ENCODE measurements around the gene MED13.
"Not testable (repeated sequence)": the region's sequence is repeated elsewhere in the genome, so short reads cannot be mapped to it uniquely, and the experiment has no call there.

Gene MED13

GRCh38 chr17:61997664-61998063 is 67.4 kb downstream of the MED13 start:
- no peak for DNase-seq (ENCODE audit: low spot score)

DNA sequence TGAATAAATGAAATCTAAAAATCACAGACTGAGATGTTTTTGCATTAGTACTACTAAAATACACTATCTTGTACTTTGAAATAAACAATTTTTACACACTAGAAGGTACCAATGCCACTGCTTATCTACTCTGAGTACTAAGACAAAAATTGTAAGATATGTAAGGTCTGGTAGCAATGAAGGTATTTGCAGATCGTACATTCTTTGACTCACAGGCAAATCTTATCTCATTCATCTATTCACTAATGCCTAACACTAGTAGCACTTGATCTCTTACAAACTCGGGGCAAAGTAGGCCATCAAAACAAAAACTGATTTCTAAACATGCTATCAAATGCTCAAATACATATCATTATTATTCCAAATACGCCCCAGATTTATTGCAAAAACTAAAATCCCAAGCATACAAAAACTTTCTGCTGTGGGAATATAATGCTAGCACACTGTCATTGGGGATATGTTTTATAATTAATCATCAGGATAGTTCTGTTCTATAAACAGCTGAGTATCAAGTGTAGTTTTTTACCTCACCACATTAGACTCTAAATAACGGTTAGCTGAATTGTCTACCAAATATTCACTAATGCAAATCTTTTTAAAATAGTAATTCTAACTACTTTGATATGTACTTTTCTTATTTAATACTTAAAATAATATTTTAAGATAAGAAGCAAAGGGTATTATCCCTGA is 68.0 kb downstream of the MED13 start:
- no peak for DNase-seq (ENCODE audit: low spot score)

DNA sequence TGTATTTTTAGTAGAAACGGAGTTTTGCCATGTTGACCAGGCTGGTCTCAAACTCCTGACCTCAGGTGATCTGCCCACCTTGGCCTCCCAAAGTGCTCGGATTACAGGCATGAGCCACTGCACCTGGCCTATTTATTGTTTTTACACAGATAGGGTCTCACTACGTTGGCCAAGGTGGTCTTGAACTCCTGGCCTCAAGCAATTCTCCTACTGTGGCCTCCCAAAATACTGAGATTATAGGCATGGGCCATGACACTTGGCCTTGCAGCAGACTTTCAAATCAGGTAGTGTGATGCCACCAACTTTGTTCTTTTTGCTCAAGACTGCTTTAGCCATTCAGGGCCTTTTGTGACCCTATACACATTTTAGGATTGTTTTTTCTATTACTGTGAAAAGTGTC is 75.6 kb downstream of the MED13 start:
- no peak for DNase-seq (ENCODE audit: low spot score)

GRCh38 chr17:61986898-61987297 is 78.2 kb downstream of the MED13 start:
- no peak for DNase-seq (ENCODE audit: low spot score)

DNA sequence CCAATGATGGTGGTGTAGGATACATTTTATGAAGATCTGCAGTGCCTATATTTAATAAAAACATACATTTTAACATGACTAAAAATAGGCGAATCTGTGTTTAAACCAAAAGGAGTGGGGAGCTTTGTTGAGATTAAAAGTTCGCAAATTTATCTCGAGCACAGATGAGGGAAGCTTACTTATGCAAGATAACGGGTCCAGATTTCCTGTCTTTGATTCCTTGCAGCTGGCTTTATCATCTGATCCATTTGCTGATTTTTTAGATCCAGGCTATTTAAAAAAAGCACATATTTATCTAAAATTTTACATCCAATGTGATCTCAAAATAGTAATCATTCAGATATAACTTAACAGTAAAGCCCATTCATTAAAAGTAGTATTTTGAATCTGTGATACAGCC is 80.3 kb downstream of the MED13 start:
- no peak for DNase-seq (ENCODE audit: low spot score)

DNA sequence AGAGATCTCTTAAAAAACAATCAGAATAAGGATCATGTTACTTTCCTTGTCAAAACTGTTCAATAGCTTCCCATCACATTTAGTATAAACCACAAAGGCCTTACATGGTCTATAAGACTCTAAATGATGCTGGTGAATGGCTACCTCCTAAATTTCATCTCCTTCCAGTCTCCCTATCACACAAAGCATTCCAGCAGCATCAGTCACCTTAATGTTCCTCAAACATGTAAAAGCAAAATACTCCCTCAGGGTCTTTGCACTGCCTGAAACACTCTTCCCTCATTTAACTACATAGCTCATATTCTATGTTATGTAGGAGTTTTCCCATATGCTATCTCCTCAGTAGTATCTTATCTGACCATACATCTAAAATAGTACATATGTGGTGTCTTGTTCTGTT is 83.8 kb downstream of the MED13 start:
- DNase-seq (ENCODE audit: low spot score), result no peak

DNA sequence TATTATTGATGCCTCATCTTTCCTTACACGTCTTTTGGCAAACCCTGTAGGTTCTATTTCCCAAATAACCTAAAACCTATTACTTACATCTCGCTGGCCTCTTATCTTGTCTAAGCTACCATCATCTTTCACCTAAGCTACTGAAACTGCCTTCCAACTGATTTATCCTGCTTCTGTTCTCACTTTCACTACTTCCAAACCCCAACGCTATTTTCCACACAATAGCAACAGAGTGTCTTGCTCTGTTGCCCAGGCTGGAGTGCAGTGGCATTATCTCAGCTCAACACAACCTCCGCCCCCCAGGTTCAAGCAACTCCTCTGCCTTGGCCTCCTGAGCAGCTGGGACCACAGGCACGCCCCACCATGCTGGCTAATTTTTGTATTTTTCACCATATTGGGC is 84.5 kb downstream of the MED13 start:
- no peak for DNase-seq (ENCODE audit: low spot score)

DNA sequence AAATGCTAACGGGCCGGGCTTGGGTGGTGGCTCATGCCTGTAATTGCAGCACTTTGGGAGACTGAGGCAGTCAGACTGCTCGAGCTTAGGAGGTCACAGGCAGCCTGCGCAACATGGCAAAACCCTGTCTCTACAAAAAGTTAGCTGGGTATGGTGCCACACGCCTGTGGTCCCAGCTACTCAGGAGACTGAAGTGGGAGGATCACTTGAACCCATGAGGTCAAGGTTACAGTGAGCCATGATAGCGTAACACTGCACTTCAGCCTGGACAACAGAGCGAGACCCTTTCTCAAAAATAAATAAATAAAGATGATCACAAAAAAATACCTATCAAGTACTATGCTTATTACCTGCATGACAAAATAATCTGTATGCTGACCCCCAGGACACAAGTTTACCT is 91.0 kb downstream of the MED13 start:
- DNase-seq (ENCODE audit: low spot score), result no peak

GRCh38 chr17:61972311-61972710 is 92.8 kb downstream of the MED13 start:
- no peak for DNase-seq (ENCODE audit: low spot score)

GRCh38 chr17:61970030-61970429 is 95.0 kb downstream of the MED13 start:
- no peak for DNase-seq (ENCODE audit: low spot score)

DNA sequence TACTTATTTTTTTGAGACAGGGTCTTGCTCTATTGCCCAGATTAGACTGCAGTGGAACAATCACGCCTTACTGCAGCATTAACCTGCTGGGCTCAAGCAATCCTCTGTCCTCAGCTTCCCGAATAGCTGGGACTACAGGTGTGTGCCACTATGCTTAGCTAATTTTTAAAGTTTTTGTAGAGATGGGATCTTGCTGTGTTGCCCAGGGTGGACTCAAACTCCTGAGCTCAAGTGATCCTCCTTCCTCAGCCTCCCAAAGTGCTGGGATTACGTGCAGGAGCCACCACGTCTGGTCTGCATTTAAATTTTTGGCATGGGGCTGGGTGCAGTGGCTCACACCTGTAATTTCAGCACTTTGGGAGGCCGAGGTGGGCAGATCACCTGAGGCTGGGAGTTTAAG is 96.3 kb downstream of the MED13 start:
- no peak for DNase-seq (ENCODE audit: low spot score)

DNA sequence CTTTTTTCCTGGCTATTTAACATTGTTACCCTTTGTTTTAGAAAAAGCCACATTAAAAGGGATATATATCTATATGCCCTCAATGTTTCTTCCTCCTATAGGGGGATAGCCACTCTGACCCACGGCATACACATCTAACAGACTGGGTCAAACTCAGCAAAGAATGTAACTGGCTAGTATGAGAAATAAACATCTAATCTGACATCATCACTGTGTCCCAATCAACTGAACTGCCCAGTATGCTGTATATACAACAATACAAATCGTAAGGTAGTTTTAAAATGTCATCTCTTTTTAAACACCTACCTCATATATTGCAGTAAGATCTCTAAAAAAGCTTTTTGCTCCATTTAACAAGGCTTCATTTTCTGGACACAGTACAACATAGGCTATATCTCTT is 97.3 kb downstream of the MED13 start:
- DNase-seq (ENCODE audit: low spot score), result no peak

DNA sequence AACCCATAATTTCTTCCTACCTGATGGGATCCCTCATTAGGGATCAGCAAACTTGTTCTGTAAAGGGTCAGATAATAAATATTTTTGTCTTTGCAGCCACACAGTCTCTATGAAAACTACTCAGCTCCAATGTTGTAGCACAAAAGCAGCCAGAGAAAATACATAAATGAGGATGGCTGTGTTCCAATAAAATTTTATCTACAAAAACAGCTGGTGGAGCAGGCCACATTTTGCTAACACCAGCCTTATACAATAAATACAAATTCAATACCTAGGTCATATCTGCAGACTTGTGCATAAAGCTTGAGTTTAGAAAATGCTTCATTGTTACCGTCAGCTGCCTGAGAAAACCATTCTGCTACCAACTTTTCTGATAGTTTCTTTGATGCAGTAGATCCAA is 98.9 kb downstream of the MED13 start:
- no peak for DNase-seq (ENCODE audit: low spot score)

DNA sequence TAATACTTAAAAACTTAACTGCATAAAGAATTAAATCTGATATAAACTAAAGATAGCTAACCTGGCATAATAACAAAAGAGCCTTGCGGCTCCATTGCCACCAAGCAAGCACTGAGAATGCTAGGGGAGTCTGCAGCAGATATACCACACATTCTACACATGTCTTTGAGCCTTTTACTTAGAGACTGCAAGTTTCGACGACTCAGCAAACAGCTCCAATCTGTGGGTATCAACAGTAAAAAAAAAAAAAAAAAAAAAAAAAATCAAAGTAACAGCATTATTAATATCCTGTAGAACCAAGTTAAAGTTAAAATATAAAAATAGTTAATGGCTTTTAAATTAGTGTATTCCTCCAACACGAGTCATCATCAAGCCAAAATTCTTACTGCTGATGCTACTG is 109.5 kb downstream of the MED13 start:
- no peak for DNase-seq (ENCODE audit: low spot score)

DNA sequence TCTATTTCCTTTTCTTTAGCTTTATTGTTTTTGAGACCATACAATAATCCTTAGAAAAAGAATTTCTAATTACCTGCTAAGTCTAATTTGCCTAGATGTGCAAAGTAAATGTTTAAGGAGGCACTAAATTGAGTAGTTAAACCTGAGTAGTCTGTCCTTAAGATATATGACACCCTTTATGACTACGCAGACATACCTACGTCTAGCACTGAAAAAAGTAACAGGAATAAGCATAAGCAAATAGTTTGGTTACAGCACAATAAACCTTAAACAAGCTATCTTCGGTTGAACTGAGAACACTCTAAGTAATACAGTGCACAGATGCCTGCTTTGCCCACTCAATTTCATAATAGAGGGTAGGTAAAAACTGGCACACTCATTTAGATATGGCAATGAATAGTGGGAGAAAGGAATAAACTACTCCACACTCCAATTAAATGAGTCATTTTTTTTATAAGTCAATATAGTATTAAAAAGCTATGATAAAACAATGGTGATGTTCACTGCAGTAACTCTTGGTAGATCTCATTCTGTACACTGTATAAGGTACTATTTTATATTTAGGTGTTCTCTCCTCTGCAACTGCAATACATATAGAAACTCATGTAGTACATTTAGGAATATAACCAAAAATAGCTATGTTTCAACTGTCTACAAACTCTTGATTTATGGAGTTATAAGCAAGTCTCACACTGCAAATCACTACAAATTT is 117.6 kb downstream of the MED13 start:
- no peak for DNase-seq (ENCODE audit: low spot score)

DNA sequence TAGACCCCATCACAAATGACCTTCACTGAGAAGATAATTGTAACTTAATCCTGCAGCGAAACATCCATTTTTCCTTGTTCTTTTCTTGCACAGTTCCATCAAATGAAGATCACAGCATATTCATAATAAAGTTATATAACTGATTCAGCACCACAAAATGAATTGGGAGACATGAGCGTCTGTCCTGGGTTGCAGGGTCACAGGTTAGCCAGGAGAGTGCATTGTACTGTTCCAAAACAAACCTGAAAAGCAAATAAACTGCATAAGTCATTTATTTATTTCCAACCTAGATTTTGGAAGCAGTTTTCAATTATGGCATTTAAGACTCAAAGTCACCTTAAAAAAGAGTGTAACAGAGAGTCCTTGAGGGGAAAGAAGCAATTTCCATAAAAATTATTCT is 118.7 kb downstream of the MED13 start:
- no peak for DNase-seq (ENCODE audit: low spot score)

- DNase-seq (ENCODE audit: low spot score), result no peak
Observed at GRCh38 chr17:61943117-61943516, 122.0 kb downstream of the MED13 start.

DNA sequence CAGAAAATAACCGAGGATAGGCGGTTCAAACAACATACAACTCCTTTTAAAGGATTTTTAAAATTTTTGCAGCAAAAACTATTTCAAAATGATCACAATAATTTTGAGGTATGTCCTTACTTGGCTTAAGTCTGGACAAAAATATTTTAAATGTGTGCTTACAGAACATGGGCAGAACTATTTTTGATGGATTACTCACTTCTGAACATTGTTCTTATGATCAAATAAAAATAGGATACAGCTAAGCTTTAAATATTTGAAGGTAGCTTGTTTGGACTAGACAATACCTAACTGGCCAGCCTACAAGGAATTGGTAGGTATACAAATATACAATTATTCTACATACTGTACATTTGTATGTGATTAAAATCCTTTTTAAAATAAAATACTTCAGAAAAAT is 123.0 kb downstream of the MED13 start:
- DNase-seq (ENCODE audit: low spot score), result no peak

GRCh38 chr17:61928101-61928436 is 137.0 kb downstream of the MED13 start:
- no peak for DNase-seq (ENCODE audit: low spot score)

DNA sequence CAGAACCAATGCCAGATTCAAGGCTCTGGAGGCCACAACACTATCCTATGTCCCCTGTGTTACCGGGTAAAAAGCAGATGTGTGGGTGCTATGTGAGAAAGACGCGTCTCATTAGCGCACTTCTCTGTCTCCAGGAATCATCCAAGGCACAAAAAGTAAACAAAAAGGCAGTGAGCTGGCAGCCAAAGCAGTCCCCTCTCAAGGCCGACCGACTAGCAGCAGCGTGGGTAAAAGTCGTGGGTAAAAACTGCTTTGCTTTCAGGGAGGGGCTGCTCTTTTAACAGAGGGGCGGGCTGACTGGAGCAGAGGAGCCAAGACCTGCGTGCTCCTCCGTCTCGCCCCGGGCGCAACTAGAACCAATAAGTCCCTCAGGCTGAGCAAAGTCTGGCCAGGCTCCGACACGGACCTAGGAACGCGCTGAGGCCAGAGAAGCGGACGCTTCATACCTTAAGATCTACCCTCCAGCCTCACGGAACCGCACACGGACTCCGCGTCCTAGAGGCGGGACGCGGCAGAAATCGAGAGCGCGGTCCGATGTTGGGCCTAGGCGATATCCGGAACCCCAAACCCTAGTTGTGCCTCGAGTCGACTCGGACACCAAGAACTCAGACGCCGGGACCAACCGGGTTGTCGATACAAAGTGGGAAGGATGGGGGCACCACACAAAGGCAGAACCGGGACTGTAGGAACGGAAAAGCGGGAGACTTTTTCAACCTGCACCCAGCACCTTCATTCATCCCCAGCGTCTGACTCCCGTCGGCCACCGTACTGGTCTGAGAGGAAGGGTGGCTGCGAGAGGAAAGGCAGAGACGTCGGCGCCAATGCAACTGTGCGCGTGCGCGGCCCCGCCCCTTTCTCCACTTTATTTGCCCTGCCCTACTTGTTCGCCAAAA is 137.6 kb downstream of the MED13 start, which contains the start of gene INTS2:
Gene INTS2 (minus strand): TSS at position 775 of the 893 bp plus-strand sequence. CDS start 1,338 bp downstream, outside the sequence.
- DNase-seq (ENCODE audit: low spot score), result peak; percentile 96

DNA sequence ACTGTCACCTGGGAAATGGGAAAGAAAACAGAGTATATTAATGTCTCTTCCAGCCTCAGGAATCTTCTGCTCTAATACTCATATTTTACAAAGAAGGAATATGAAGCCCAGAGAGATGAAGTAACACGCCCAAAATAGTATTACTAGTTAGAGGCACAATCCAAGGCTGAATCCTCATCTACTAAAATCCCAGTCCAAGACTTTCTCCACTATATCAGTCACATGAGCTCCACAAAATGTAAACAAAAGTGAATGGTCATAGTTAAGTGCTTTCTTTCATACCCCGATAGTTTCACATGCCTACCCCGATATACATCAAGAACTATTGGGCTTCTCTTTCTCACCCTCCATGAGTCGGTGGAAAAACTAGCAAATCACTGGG is 138.3 kb downstream of the MED13 start:
- DNase-seq (ENCODE audit: low spot score), result no peak

DNA sequence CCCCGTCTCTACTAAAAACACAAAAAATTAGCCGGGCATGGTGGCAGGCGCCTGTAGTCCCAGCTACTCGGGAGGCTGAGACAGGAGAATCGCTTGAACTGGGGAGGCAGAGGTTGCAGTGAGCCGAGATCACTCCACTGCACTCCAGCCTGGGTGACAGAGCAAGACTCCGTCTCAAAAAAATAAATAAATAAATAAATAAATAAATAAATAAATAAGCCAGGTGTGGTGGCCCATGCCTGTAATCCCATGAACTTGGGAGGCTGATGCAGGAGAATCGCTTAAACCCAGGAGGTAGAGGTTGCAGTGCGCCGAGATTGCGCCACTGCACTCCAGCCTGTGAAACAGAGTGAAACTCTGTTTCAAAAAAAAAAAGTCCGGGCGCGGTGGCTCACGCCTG is 149.9 kb downstream of the MED13 start:
- not testable (repeated sequence) for DNase-seq (ENCODE audit: low spot score)
